ENCODE measurements around the gene TMEM222. TPM values are rescaled to one million over a fixed set of nuclear protein-coding genes. Genes with fewer than 3 reads are reported as not detected.
"Not testable (repeated sequence)": the region's sequence is repeated elsewhere in the genome, so short reads cannot be mapped to it uniquely, and the experiment has no call there.

Gene TMEM222, protein sequence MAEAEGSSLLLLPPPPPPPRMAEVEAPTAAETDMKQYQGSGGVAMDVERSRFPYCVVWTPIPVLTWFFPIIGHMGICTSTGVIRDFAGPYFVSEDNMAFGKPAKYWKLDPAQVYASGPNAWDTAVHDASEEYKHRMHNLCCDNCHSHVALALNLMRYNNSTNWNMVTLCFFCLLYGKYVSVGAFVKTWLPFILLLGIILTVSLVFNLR
- total RNA-seq: 12.8 TPM
- polyA plus RNA-seq: 58.4 TPM

DNA sequence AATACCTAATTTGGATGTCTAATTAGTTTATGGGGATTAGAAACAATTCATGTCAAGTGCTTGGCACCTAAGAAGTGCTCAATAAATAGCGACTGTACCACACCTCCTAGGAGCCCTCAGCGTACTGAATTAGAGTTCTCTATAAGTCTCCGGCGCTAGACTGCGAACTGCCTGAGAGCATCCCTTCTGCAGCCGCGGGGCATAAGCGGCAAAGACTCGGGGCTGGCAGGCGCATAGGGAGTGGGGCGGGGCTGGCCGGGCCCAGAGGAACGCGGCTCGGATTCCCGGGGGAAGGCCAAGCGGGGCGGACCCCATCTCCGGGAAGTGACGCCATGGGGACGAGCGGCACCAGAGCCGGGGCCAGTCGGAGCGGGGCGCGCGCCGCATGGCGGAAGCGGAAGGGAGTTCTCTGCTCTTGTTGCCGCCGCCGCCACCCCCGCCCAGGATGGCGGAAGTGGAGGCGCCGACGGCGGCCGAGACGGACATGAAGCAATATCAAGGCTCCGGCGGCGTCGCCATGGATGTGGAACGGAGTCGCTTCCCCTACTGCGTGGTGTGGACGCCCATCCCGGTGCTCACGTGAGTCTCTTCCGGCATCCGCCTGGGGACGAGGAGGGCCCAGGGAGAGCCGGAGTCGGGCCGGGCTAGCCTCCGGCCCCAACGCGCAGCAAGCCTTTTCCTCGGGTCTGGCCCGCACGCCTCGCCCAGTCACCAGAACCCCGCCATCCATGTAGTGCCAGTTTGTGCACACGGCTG is at the start of gene TMEM222:
TMEM222 (plus strand) TSS at position 351 of the 756 bp plus-strand sequence; CDS start at position 386, 35 bp downstream.
- DNase-seq (ENCODE audit: extremely low spot score): peak; percentile 90
- Histone ChIP-seq H3K4me1 (ENCODE audit: insufficient read depth) (no peaks in the 10 kb centered on the region), H3K27ac (ENCODE audit: low read depth) (peak within 1 kb of the TSS; percentile 81), H3K4me3 (ENCODE audit: low read depth, low read length) (peak within 1 kb of the TSS; percentile 78), H3K36me3 (ENCODE audit: insufficient read depth) (no peaks in the 10 kb centered on the region)
- under 1% methylated on average over 67 of the region's 67 CpGs for WGBS

DNA sequence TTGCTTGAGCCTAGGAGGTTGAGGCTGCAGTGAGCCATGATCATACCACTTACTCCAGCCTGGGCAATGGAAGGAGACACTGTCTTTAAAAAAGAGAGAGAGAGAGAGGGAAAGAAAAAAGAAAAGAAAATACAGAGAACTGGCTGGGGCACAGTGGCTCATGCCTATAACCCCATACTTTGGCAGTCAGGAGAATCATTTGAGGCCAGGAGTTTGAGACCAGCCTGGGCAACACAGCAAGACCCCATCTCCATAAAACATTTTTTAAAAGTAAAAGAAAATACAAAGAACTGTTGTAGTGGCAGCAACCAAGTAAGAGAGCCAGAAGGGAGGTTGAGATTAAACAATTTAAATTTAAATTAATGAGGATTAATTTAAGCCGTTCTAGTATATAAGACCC is 47.8 kb upstream of the TMEM222 start:
- Histone ChIP-seq H3K4me1 (ENCODE audit: insufficient read depth) (no peaks in the 10 kb centered on the region), H3K27ac (ENCODE audit: low read depth) (no peak overlapping the region), H3K36me3 (ENCODE audit: insufficient read depth) (no peaks in the 10 kb centered on the region), H3K4me3 (ENCODE audit: low read depth, low read length) (no peak overlapping the region)
- WGBS: 85% methylated on average over 1 of the region's 1 CpG
- no peak for DNase-seq (ENCODE audit: extremely low spot score)

DNA sequence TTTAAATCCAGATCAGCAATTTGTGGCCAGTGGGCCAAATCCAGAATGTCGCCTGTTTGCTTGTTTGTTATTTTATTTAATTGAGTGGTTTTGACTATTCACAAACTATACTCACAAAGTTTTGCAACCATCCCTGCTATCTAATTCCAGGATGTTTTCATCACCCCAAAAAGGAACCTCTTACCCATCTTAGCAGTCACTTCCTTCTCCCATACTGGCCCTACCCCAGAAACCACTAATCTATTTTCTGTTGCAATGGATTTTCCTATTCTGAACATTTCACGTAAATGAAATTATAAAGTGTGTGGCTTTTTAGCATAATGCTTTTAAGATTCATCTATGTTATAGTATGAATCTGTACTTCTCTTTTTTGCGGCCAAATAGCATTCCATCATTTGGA is 46.3 kb upstream of the TMEM222 start:
- H3K36me3 ChIP-seq (ENCODE audit: insufficient read depth): no peaks in the 10 kb centered on the region
- H3K27ac ChIP-seq (ENCODE audit: low read depth): no peak overlapping the region
- H3K4me3 ChIP-seq (ENCODE audit: low read depth, low read length): no peak overlapping the region
- WGBS: 78% methylated on average over 3 of the region's 3 CpGs
- DNase-seq (ENCODE audit: extremely low spot score): no peak
- H3K4me1 ChIP-seq (ENCODE audit: insufficient read depth): no peaks in the 10 kb centered on the region

DNA sequence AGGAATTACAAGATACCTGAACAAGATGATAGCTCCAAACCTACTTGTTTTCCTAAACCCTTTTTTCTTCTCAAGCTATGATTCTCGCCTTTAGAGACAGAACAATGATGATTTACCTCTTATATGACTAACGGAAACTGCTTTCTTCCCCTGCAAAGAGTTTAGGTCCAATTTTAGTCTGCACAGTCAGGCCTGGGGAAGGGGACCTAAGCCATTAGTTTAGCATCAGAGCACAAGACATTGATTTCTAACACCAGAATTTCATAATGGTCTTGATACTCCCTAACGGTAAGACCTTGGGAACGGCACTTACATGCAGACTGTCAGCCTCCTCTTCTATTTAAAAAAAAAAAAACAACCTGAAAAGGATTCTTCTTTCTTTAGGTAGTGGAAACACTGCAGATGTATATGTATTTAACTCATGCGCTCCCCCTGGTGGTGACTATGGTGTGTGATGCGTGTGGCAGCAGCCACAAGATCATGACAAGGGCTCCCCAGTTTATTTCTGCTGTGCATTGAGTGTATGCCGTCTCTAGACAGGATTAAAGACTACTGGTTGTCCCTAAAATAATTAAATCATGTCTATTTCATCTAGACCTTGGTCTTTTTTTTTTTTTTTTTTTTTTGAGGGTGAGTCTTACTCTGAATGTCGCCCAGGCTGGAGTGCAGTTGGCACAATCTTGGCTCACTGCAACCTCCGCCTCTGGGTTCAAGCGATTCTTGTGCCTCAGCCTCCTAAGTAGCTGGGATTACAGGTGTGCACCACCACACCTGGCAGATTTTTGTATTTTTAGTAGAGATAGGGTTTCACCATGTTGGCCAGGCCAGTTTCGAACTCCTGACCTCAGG is 37.3 kb upstream of the TMEM222 start:
- H3K4me1 ChIP-seq (ENCODE audit: insufficient read depth): no peaks in the 10 kb centered on the region
- no peak overlapping the region for H3K4me3 ChIP-seq (ENCODE audit: low read depth, low read length)
- no peak overlapping the region for H3K27ac ChIP-seq (ENCODE audit: low read depth)
- 48% methylated on average over 11 of the region's 11 CpGs for WGBS
- no peaks in the 10 kb centered on the region for H3K36me3 ChIP-seq (ENCODE audit: insufficient read depth)
- DNase-seq (ENCODE audit: extremely low spot score): peak; percentile 48

DNA sequence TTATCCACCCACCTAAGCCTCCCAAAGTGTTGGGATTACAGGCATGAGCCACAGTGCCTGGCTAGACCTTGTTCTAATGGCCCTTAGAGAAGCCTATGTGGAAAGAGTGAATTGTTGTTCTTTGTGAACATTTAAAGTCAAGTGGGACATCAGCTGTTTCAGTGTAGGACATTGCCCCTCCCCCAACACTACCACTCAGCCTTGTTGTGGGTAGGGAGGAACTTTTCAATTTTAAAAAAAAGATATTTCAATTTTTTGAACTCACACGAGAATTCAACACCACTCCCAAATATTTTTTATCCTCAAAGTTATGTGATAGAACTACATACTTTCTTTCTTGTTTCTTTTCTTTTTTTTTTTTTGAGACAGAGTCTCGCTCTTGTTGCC is 36.7 kb upstream of the TMEM222 start:
- WGBS: 78% methylated on average over 2 of the region's 2 CpGs
- no peak overlapping the region for H3K27ac ChIP-seq (ENCODE audit: low read depth)
- no peak overlapping the region for H3K4me3 ChIP-seq (ENCODE audit: low read depth, low read length)
- no peaks in the 10 kb centered on the region for H3K36me3 ChIP-seq (ENCODE audit: insufficient read depth)
- no peak for DNase-seq (ENCODE audit: extremely low spot score)
- H3K4me1 ChIP-seq (ENCODE audit: insufficient read depth): no peaks in the 10 kb centered on the region

DNA sequence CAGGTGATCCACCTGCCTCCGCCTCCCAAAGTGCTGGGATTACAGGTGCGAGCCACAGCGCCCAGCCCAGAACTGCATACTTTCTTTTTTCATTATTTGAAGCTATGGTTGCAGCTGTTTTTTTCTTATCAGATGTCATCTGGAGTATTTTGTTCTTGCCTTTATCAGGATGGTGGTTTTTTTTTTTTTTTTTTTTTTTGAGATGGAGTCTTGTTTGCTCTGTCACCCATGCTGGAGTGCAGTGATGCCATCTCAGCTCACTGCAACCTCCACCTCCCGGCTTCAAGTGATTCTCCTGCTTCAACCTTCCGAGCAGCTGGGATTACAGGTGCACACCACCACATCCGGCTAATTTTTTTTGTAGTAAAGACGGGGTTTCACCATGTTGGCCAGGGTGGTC is 36.1 kb upstream of the TMEM222 start:
- not testable (repeated sequence) for H3K36me3 ChIP-seq (ENCODE audit: insufficient read depth); H3K4me1 ChIP-seq (ENCODE audit: insufficient read depth); H3K4me3 ChIP-seq (ENCODE audit: low read depth, low read length); H3K27ac ChIP-seq (ENCODE audit: low read depth); DNase-seq (ENCODE audit: extremely low spot score)
- 94% methylated on average over 7 of the region's 7 CpGs for WGBS

DNA sequence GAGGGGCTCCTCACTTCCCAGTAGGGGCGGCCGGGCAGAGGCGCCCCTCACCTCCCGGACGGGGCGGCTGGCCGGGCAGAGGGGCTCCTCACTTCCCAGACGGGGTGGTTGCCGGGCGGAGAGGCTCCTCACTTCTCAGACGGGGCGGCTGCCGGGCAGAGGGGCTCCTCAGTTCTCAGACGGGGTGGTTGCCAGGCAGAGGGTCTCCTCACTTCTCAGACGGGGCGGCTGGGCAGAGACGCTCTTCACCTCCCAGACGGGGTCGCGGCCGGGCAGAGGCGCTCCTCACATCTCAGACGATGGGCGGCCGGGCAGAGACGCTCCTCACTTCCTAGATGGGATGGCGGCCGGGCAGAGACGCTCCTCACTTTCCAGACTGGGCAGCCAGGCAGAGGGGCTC is 32.8 kb upstream of the TMEM222 start:
- 97% methylated on average over 23 of the region's 29 CpGs for WGBS
- not testable (repeated sequence) for H3K36me3 ChIP-seq (ENCODE audit: insufficient read depth)

DNA sequence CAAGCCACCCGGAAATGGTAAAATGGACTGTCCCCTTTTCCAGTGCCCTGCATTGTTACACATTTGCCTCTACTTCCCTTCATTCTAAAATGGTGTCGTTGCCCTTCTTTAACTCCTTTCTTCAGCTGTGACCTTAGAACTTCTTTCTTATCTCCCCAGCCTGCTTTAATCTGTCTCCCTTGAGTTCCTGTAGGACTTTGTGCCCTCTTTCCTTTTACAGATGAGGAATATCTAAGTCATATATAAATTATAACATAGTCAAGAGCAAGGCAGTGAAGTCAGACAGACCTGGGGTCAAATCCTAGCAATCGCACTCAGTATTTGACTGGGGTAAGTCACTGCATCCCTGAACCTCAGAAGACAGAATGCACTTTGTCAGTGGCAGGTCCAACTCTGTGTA is 31.4 kb upstream of the TMEM222 start:
- no peak for DNase-seq (ENCODE audit: extremely low spot score)
- no peak overlapping the region for H3K4me3 ChIP-seq (ENCODE audit: low read depth, low read length)
- no peaks in the 10 kb centered on the region for H3K4me1 ChIP-seq (ENCODE audit: insufficient read depth)
- 92% methylated on average over 3 of the region's 3 CpGs for WGBS
- peaks cover 2% of the 10 kb centered on the region for H3K36me3 ChIP-seq (ENCODE audit: insufficient read depth)
- no peak overlapping the region for H3K27ac ChIP-seq (ENCODE audit: low read depth)

More for the DNA sequence above, 32.8 kb upstream of the TMEM222 start:
- not testable (repeated sequence) for H3K4me3 ChIP-seq (ENCODE audit: low read depth, low read length); DNase-seq (ENCODE audit: extremely low spot score); H3K4me1 ChIP-seq (ENCODE audit: insufficient read depth); H3K27ac ChIP-seq (ENCODE audit: low read depth)

DNA sequence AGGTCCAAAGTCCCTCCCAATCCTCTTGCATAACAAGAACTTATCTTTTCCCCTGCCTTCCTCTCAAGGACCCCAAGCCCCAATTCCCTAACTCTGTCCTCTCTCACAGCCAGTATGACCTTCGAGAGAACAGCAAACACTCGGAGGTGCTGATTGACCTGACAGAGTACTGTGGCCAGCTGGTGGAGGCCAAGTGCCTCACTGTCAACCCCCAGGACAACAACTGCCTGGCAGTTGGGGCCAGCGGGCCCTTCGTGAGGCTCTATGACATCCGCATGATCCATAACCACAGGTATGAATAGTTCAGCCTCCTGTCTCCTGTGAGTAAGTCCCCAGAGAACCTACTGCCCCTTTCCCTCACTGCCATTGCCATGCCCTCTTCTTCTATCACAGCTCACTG is 29.9 kb upstream of the TMEM222 start:
- DNase-seq (ENCODE audit: extremely low spot score): no peak
- Histone ChIP-seq H3K36me3 (ENCODE audit: insufficient read depth) (peaks cover 2% of the 10 kb centered on the region), H3K4me1 (ENCODE audit: insufficient read depth) (no peaks in the 10 kb centered on the region), H3K27ac (ENCODE audit: low read depth) (no peak overlapping the region), H3K4me3 (ENCODE audit: low read depth, low read length) (no peak overlapping the region)
- 93% methylated on average over 5 of the region's 5 CpGs for WGBS

DNA sequence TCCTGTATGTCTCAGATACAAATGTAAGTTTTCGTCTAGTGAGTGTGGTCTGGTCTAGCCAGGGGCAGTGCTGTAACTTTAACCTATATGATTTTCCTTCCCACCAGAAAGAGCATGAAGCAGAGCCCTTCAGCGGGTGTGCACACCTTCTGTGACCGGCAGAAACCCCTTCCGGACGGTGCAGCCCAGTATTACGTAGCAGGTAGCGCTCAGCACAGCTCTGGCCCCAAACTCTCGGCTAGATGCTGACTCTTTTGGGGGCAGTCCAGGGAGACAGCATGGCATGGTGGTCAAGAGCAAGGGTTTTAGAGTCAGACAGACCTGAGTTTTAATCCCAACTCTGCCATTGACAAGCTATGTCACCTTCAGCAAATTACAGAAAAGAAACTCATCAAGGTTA is 28.0 kb upstream of the TMEM222 start:
- DNase-seq (ENCODE audit: extremely low spot score): no peak
- 94% methylated on average over 8 of the region's 8 CpGs for WGBS
- Histone ChIP-seq H3K36me3 (ENCODE audit: insufficient read depth) (peaks cover 2% of the 10 kb centered on the region), H3K27ac (ENCODE audit: low read depth) (no peak overlapping the region), H3K4me1 (ENCODE audit: insufficient read depth) (no peaks in the 10 kb centered on the region), H3K4me3 (ENCODE audit: low read depth, low read length) (no peak overlapping the region)

DNA sequence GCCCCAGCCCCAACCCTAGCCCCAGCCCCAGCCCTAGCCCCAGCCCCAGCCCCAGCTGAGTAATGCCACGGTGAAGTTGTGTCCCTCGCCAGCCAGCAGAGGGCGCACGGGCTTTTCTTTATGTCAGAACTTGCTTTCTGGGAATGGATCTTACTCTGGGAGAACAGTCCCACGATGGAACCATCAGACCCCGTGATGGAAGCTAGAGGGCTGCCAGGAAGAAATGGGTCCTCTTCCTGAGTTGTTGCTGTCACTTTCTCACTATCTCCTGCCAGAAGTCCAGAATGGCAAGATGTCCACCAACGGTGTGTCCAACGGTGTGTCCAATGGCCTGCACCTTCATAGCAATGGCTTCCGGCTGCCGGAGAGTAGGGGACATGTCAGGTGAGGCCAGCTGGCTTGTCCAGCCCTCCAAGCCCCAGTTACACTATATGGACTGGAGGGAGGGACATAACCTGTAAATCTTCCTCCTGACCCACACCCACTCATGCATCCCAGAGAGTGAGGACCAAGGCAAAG is 25.1 kb upstream of the TMEM222 start:
- Histone ChIP-seq H3K4me1 (ENCODE audit: insufficient read depth) (no peaks in the 10 kb centered on the region), H3K4me3 (ENCODE audit: low read depth, low read length) (no peak overlapping the region), H3K36me3 (ENCODE audit: insufficient read depth) (no peaks in the 10 kb centered on the region), H3K27ac (ENCODE audit: low read depth) (no peak overlapping the region)
- 36% methylated on average over 10 of the region's 10 CpGs for WGBS
- no peak for DNase-seq (ENCODE audit: extremely low spot score)

DNA sequence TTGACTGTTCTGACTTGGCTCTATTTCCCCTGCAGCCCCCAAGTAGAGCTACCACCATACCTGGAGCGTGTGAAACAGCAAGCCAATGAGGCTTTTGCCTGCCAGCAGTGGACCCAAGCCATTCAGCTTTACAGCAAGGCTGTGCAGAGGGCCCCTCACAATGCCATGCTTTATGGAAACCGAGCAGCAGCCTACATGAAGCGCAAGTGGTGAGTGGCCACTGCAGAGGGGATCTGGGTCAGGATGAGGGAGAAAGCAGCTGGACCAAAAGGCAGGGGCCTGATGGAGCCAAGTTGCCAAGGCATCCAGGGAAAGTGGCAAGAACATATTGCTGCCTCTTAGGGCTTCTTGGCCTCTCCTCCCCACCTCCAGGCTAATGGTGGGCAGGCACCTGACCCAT is 24.1 kb upstream of the TMEM222 start:
- no peak overlapping the region for H3K27ac ChIP-seq (ENCODE audit: low read depth)
- no peaks in the 10 kb centered on the region for H3K36me3 ChIP-seq (ENCODE audit: insufficient read depth)
- no peak for DNase-seq (ENCODE audit: extremely low spot score)
- no peaks in the 10 kb centered on the region for H3K4me1 ChIP-seq (ENCODE audit: insufficient read depth)
- H3K4me3 ChIP-seq (ENCODE audit: low read depth, low read length): no peak overlapping the region
- WGBS: 93% methylated on average over 3 of the region's 3 CpGs

DNA sequence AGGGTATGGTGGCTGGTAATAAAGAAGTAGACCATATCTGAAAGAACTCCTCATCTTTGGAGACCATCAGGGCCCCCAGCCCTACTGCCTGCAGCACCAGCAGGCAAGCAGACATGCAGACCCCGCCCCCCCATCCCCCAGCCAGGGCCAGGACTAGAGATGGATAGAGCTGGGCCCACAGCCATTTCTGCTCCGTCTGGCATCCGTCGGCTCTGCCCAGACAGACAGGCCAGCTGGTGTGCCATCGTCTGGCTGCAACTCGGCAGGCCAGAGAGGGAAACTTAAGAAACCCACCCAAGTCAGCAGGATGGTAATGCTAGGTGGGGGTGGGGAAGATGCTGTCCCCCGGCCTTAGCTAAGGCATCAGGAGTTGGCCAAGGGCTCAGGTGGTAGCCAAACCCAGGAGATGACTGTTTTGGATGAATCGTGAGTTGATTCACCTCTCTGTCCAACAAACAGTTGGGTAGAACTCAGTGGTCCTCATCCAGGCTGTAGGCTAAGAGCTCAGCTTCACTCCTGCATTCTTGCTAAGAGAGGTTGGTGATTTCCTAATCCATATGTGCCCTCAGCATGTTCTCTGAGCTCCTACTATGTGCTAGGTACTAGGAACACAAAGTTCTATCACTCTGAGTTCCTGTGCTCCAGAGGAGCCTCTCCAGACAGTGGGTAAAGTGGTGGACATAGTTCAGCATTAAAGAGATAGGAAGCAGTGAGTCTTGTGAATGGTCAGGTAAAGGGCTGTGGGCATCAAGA is 23.2 kb upstream of the TMEM222 start:
- no peaks in the 10 kb centered on the region for H3K4me1 ChIP-seq (ENCODE audit: insufficient read depth)
- H3K4me3 ChIP-seq (ENCODE audit: low read depth, low read length): no peak overlapping the region
- peak overlapping the region; percentile 72 for H3K27ac ChIP-seq (ENCODE audit: low read depth)
- no peaks in the 10 kb centered on the region for H3K36me3 ChIP-seq (ENCODE audit: insufficient read depth)
- WGBS: 45% methylated on average over 8 of the region's 8 CpGs
- DNase-seq (ENCODE audit: extremely low spot score): no peak

Measured in urinary bladder (tissue), 4 donors.